ENCODE data around the gene LDHAL6A. TPM values are rescaled to one million over a fixed set of nuclear protein-coding genes. Genes with fewer than 3 reads are reported as not detected.
"Not testable (repeated sequence)": the region's sequence is repeated elsewhere in the genome, so short reads cannot be mapped to it uniquely, and the experiment has no call there.

Gene LDHAL6A
- total RNA-seq: not detected

DNA sequence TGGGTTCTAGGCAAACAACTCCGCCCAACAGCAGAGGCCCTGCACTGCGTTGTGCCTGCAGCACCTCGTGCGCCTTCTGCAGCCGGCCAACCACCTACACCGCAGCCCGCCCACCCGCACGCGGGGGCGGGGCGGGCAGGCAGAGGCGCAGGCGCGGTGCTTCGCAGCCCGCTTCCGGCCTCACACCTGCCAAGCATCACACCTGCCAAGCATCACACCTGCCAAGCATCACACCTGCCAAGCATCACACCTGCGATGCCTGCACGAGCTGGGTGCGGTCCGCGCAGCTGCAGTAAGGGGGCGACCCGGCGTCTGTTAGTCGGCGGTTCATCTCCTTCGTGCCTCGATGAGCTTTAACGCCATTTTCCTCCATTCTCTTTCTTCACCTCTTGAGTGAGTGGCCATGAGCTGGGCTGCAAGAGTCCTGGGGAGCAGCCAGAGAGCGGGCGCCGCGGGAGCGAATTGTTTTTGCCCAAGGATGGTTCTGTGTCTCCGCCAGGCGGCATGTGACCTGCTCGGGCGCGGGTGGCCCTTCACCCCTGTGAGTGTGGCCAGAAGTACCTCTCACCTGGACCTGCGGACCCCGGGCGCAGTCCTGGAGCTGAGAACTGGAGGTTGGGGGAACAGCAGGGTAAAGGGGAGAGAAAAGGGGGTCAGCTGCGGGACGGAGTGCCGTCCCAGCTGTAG is at the start of gene LDHAL6A:
TSS of gene LDHAL6A (plus strand) at position 171 of the 687 bp plus-strand sequence. CDS start 825 bp downstream, outside the sequence.
- H3K9me3 Mint-ChIP-seq: no peaks in the 10 kb centered on the region
- peak; percentile 8 for DNase-seq
- H3K27me3 Mint-ChIP-seq: peaks cover 4% of the 10 kb centered on the region
- H3K36me3 Mint-ChIP-seq: no peaks in the 10 kb centered on the region
- no peak within 1 kb of the TSS for H3K4me3 Mint-ChIP-seq
- peaks cover 5% of the 10 kb centered on the region for H3K4me1 Mint-ChIP-seq
- no peak within 1 kb of the TSS for H3K27ac Mint-ChIP-seq

DNA sequence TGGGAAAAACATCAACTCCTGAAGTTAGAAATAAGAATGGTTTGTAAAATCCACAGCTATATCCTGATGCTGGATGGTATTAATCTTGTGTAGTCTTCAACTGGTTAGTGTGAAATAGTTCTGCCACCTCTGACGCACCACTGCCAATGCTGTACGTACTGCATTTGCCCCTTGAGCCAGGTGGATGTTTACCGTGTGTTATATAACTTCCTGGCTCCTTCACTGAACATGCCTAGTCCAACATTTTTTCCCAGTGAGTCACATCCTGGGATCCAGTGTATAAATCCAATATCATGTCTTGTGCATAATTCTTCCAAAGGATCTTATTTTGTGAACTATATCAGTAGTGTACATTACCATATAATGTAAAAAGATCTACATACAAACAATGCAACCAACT is 48.3 kb upstream of the LDHAL6A start:
- H3K9me3 Mint-ChIP-seq, H3K27ac Mint-ChIP-seq, H3K4me3 Mint-ChIP-seq, H3K27me3 Mint-ChIP-seq, DNase-seq, H3K4me1 Mint-ChIP-seq: not testable (repeated sequence)
- peaks cover 36% of the 10 kb centered on the region for H3K36me3 Mint-ChIP-seq

GRCh38 chr11:18408558-18409291 is 46.9 kb upstream of the LDHAL6A start:
- peaks cover 24% of the 10 kb centered on the region for H3K36me3 Mint-ChIP-seq
- H3K4me3 Mint-ChIP-seq: no peak overlapping the region
- H3K27me3 Mint-ChIP-seq: no peaks in the 10 kb centered on the region
- peaks cover 4% of the 10 kb centered on the region for H3K4me1 Mint-ChIP-seq
- peak overlapping the region; percentile 51 for H3K27ac Mint-ChIP-seq
- no peaks in the 10 kb centered on the region for H3K9me3 Mint-ChIP-seq
- DNase-seq: no peak

DNA sequence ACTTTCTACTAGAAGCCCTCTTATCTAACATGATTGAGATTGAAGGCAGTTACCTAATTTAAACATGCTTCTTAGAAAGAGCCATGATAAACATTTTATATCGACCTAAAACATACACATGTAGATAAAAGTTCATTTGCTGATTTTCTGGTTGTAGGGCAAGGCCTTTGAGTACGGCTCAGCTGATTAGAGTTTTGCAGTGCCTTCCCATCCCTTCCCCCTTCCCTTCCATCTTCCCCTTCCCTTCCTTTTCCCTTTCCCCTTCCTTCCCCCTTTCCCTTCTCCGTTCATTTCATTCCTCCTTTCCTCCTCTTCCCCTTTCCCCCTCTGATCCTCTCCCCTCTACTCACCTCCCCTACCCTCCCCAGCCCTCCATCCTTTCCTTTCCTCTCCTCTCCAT is 39.2 kb upstream of the LDHAL6A start:
- H3K36me3 Mint-ChIP-seq: no peaks in the 10 kb centered on the region
- H3K4me1 Mint-ChIP-seq: peaks cover 4% of the 10 kb centered on the region
- H3K4me3 Mint-ChIP-seq: no peak overlapping the region
- H3K27me3 Mint-ChIP-seq: no peaks in the 10 kb centered on the region
- H3K27ac Mint-ChIP-seq: no peak overlapping the region
- no peak for DNase-seq
- H3K9me3 Mint-ChIP-seq: no peaks in the 10 kb centered on the region

GRCh38 chr11:18419040-18419439 is 36.6 kb upstream of the LDHAL6A start:
- Mint-ChIP-seq H3K9me3 (no peaks in the 10 kb centered on the region), H3K4me3 (no peak overlapping the region), H3K27me3 (no peaks in the 10 kb centered on the region), H3K36me3 (no peaks in the 10 kb centered on the region), H3K27ac (no peak overlapping the region), H3K4me1 (peaks cover 4% of the 10 kb centered on the region)
- no peak for DNase-seq

DNA sequence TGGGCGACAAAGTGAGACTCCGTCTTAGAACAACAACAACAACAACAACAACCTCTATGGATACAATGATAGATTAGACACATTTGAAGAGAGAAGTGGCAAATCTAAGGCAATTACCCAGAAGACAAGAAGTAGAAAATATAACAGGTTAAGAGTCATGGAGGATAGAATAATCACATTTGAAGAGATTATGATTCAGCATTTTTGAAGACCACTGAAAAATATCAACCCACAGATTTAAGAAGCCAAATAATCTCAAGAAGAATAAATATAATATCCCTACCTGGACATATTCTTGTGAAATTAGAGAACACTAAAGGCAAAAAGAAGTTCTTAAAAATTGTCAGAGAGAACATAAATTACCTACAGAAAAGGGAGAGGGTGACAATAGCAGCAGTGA is 35.6 kb upstream of the LDHAL6A start:
- Mint-ChIP-seq H3K27ac (no peak overlapping the region), H3K4me1 (peaks cover 4% of the 10 kb centered on the region), H3K36me3 (no peaks in the 10 kb centered on the region), H3K9me3 (no peaks in the 10 kb centered on the region), H3K4me3 (no peak overlapping the region), H3K27me3 (no peaks in the 10 kb centered on the region)
- no peak for DNase-seq

DNA sequence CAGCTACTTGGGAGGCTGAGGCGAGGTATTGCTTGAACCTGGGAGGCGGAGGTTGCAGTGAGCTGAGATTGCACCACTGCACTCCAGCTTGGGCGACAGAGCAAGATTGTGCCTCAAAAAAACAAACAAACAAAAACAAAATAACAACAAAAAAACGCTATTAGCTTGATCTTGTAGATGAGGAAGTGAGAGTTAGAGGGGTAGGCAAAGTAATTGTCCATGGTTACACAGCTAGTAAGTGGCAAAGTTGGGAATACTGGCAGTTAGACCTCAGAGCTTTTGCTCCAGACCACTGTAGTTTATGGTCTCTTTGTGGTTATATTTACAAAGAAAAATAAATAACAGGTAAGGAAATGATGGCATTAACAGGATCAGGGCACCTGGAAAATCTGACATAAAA is 28.4 kb upstream of the LDHAL6A start:
- Mint-ChIP-seq H3K27me3 (no peaks in the 10 kb centered on the region), H3K9me3 (peaks cover 4% of the 10 kb centered on the region), H3K4me1 (peaks cover 3% of the 10 kb centered on the region), H3K27ac (no peak overlapping the region), H3K36me3 (peaks cover 2% of the 10 kb centered on the region), H3K4me3 (no peak overlapping the region)
- no peak for DNase-seq

- H3K27me3 Mint-ChIP-seq: no peaks in the 10 kb centered on the region
- no peak for DNase-seq
- peaks cover 10% of the 10 kb centered on the region for H3K9me3 Mint-ChIP-seq
- no peak overlapping the region for H3K27ac Mint-ChIP-seq
- peaks cover 5% of the 10 kb centered on the region for H3K4me1 Mint-ChIP-seq
- no peak overlapping the region for H3K4me3 Mint-ChIP-seq
- peaks cover 3% of the 10 kb centered on the region for H3K36me3 Mint-ChIP-seq
Observed at GRCh38 chr11:18429332-18429731, 26.3 kb upstream of the LDHAL6A start.

DNA sequence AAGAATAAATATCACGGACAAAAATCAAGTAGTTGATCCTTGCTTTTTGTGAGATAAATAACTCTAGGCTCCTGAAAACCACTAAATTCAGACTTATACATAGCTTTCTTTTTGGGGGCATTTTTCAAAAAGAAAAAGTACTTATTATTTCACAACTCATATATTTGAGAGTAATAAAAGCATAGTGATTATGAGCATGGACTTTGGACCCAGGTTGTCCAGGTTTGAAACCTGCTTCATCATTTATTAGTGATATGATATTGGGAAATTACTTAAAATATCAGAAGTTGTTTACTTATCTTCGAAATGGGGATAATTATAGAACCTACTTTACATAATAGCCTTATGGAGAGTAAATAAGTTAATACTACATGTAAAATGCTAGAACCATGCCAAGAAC is 17.0 kb upstream of the LDHAL6A start:
- H3K27me3 Mint-ChIP-seq: no peaks in the 10 kb centered on the region
- no peak overlapping the region for H3K4me3 Mint-ChIP-seq
- DNase-seq: no peak
- H3K9me3 Mint-ChIP-seq: peaks cover 9% of the 10 kb centered on the region
- H3K27ac Mint-ChIP-seq: no peak overlapping the region
- peaks cover 3% of the 10 kb centered on the region for H3K36me3 Mint-ChIP-seq
- H3K4me1 Mint-ChIP-seq: no peaks in the 10 kb centered on the region

DNA sequence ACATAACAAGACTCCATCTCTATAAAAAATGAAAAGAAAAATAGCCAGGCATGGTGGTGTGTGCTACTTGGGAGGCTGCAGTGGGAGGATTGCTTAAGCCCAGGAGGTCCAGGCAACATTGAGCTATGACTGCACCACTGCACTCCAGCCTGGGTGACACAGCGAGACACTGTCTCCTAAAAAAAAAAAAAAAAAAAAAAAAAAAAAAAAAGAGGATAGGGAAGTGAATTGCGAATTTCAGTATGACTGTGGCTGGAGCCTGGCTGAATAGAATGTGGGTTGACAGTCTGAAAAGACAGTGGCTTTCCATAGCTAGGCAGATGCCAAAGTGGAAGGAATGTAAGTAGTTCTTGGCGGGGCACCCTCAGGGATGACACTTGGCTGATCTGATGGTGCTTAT is 6.4 kb upstream of the LDHAL6A start:
- DNase-seq: no peak
- no peaks in the 10 kb centered on the region for H3K4me1 Mint-ChIP-seq
- no peaks in the 10 kb centered on the region for H3K27me3 Mint-ChIP-seq
- H3K27ac Mint-ChIP-seq: no peak overlapping the region
- no peaks in the 10 kb centered on the region for H3K36me3 Mint-ChIP-seq
- H3K4me3 Mint-ChIP-seq: no peak overlapping the region
- no peaks in the 10 kb centered on the region for H3K9me3 Mint-ChIP-seq

DNA sequence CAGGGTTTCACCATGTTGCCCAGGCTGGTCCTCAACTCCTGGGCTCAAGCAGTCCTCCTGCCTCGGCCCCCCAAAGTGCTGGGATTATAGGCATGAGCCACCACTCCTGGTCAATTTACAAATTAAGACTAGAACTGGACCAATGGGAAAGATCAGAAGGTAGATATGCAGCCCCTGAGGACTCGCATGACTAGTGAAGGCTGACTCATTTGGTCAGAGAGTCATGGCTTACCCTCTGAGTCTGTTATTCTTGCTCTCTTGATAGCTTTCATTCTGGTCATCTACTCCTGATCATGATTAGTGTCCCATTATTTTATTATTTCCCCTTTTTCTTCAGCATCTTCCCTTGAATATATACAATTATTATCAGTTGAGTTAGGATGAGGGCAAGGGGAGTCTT is 2.7 kb upstream of the LDHAL6A start:
- H3K27ac Mint-ChIP-seq: no peak overlapping the region
- H3K27me3 Mint-ChIP-seq: peaks cover 4% of the 10 kb centered on the region
- no peak overlapping the region for H3K4me3 Mint-ChIP-seq
- no peaks in the 10 kb centered on the region for H3K36me3 Mint-ChIP-seq
- H3K9me3 Mint-ChIP-seq: no peaks in the 10 kb centered on the region
- no peak for DNase-seq
- H3K4me1 Mint-ChIP-seq: peaks cover 5% of the 10 kb centered on the region

DNA sequence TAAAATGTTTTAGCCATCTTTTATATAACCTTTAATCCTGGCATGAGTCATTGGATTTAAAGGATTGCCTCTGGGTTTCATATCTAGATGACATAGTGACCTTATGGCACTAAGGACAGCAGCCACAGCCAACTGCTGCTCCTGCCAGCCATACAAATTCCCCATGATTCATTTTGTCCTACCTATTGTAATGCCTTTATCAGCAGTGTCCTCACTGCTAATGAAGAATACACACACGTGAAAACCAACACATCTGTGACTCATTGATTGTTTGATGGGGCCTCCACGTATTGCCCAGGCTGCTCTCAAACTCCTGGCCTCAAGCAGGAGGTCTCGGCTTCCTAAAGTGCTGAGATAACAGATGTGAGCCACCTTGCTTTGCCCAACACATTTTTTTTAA is 1.8 kb downstream of the LDHAL6A start:
- no peak for DNase-seq
- Mint-ChIP-seq H3K4me3 (no peak overlapping the region), H3K9me3 (no peaks in the 10 kb centered on the region), H3K4me1 (peaks cover 5% of the 10 kb centered on the region), H3K36me3 (no peaks in the 10 kb centered on the region), H3K27ac (no peak overlapping the region), H3K27me3 (peaks cover 4% of the 10 kb centered on the region)

- H3K4me1 Mint-ChIP-seq: peaks cover 5% of the 10 kb centered on the region
- H3K4me3 Mint-ChIP-seq: no peak overlapping the region
- H3K9me3 Mint-ChIP-seq: no peaks in the 10 kb centered on the region
- H3K27ac Mint-ChIP-seq: no peak overlapping the region
- DNase-seq: no peak
- H3K27me3 Mint-ChIP-seq: peaks cover 4% of the 10 kb centered on the region
- no peaks in the 10 kb centered on the region for H3K36me3 Mint-ChIP-seq
Observed at GRCh38 chr11:18459634-18460033, 4.0 kb downstream of the LDHAL6A start.

DNA sequence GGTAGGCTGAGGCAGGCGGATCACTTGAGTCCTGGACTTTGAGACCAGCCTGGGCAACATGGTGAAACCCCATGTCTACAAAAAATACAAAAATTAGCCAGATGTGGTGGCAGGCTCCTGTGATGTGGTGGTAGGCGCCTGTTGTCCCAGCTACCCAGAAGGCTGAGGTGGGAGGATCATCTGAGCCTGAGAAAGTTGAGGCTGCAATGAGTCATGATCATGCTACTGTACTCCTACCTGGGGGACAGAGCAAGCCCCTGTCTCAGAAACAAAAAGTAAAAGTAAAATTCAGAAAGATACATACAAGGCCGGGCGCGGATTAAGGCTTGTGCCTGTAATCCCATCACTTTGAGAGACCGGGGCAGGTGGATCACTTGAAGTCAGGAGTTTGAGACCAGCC is 6.3 kb downstream of the LDHAL6A start:
- H3K27ac Mint-ChIP-seq: no peak overlapping the region
- DNase-seq: peak; percentile 30
- H3K36me3 Mint-ChIP-seq: no peaks in the 10 kb centered on the region
- H3K4me3 Mint-ChIP-seq: no peak overlapping the region
- no peaks in the 10 kb centered on the region for H3K9me3 Mint-ChIP-seq
- H3K4me1 Mint-ChIP-seq: peaks cover 3% of the 10 kb centered on the region
- no peaks in the 10 kb centered on the region for H3K27me3 Mint-ChIP-seq

DNA sequence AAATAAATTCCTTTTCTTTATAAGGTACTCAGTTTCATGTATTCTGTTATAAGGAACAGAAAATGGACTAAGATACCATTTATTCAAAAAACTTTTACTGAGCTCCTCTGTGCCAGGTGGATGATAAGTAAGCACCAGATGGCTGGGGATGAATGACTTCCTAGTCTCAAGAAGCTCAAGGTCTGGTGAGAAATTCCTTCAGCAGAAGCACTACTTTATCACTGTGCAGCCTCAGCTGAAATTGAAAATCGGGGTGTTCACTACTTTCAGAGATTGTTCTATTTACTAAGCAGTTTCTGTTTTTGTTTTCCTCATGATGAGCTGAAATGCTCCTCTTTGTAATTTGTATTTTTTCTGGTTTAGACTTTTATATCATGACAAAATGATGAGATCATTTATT is 7.8 kb downstream of the LDHAL6A start:
- DNase-seq: no peak
- H3K4me3 Mint-ChIP-seq: no peak overlapping the region
- H3K4me1 Mint-ChIP-seq: no peaks in the 10 kb centered on the region
- H3K9me3 Mint-ChIP-seq: no peaks in the 10 kb centered on the region
- H3K27ac Mint-ChIP-seq: no peak overlapping the region
- H3K27me3 Mint-ChIP-seq: no peaks in the 10 kb centered on the region
- H3K36me3 Mint-ChIP-seq: no peaks in the 10 kb centered on the region

- H3K36me3 Mint-ChIP-seq: no peaks in the 10 kb centered on the region
- no peak overlapping the region for H3K4me3 Mint-ChIP-seq
- H3K27ac Mint-ChIP-seq: no peak overlapping the region
- DNase-seq: no peak
- no peaks in the 10 kb centered on the region for H3K27me3 Mint-ChIP-seq
- H3K4me1 Mint-ChIP-seq: peaks cover 2% of the 10 kb centered on the region
- H3K9me3 Mint-ChIP-seq: no peaks in the 10 kb centered on the region
Observed at GRCh38 chr11:18466402-18466801, 10.7 kb downstream of the LDHAL6A start.

Data from activated naive CD8-positive, alpha-beta T cell treated with anti-CD3 and anti-CD28 coated beads for 36 hours (primary cell).